NCI-H2081 treated with DMSO at 0.1 percent for 48 hours (cell line): Measurements from ENCODE around the gene RXFP4.

Experiments used
- DNase-seq: peaks from one replicate; lab custom pipeline; 2025; lab: John Stamatoyannopoulos, UW

Gene RXFP4

GRCh38 chr1:155960081-155960745 is 18.8 kb downstream of the RXFP4 start:
- no peak for DNase-seq

DNA sequence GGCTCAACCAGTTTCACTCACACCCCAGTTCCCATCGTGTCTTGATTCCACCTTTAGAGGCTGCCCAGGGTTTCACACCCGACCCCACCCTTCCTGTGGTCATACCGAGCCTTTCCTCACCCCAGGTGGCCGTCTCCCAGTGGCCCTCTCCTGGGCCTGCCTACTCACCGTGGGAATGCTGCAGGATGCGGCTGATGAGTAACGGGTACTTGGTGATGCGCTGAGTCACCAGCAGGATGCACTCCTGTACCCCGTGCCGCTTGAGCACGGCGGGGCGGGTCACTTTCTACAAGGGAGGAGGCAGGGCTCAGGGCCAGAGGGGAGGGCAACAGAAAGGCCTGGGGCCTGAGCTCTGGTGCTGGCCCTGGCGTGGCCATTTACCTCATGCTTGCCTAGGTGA is 20.5 kb downstream of the RXFP4 start:
- no peak for DNase-seq

GRCh38 chr1:155962599-155963211 is 21.3 kb downstream of the RXFP4 start:
- DNase-seq, result no peak

DNA sequence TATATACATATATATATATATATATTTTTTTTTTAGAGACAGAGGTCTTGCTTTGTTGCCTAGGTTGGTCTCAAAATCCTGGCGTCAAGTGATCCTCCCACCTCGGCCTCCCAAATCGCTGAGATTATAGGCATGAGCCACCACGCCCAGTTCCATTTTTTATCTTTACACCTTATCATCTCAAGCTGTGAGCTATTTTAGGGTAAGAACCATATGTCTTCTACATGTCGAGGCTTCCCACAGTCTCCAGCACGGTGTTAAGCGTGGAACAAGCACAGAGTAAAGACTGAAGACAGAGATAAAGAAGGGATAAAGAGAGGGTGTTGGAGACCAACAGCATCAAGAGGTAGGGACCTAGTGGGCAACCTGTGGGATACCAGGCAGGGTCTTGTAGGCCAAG is 22.8 kb downstream of the RXFP4 start:
- no peak for DNase-seq

DNA sequence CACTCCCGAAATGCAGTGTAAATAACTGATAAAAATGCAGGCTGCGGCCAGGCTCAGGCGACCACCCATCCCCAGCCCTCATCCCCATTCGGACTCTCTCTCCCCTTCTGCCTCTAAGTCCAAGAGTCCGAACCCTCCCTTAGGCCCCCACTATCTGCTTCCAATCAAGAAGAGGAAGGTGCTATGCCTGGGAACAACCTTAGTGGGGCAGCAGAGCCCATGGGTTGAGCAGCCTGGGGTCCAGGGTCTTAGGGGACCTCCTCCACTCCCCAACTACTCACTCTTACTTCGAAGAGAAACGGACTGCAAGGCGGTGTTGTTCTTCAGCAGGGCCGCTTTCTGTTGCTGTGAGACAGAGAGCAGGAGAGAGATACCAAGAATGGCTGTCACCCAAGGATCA is 24.7 kb downstream of the RXFP4 start:
- DNase-seq, result no peak

GRCh38 chr1:155966750-155967149 is 25.3 kb downstream of the RXFP4 start:
- DNase-seq, result no peak

- no peak for DNase-seq
Observed at GRCh38 chr1:155967341-155968050, 26.1 kb downstream of the RXFP4 start.

GRCh38 chr1:155968051-155968400 is 26.6 kb downstream of the RXFP4 start:
- DNase-seq, result no peak

GRCh38 chr1:155968670-155969069 is 27.2 kb downstream of the RXFP4 start:
- DNase-seq, result no peak

- DNase-seq, result no peak
Observed at GRCh38 chr1:155969377-155969791, 27.9 kb downstream of the RXFP4 start.

- DNase-seq, result no peak
Observed at GRCh38 chr1:155970531-155971167, 29.2 kb downstream of the RXFP4 start.

DNA sequence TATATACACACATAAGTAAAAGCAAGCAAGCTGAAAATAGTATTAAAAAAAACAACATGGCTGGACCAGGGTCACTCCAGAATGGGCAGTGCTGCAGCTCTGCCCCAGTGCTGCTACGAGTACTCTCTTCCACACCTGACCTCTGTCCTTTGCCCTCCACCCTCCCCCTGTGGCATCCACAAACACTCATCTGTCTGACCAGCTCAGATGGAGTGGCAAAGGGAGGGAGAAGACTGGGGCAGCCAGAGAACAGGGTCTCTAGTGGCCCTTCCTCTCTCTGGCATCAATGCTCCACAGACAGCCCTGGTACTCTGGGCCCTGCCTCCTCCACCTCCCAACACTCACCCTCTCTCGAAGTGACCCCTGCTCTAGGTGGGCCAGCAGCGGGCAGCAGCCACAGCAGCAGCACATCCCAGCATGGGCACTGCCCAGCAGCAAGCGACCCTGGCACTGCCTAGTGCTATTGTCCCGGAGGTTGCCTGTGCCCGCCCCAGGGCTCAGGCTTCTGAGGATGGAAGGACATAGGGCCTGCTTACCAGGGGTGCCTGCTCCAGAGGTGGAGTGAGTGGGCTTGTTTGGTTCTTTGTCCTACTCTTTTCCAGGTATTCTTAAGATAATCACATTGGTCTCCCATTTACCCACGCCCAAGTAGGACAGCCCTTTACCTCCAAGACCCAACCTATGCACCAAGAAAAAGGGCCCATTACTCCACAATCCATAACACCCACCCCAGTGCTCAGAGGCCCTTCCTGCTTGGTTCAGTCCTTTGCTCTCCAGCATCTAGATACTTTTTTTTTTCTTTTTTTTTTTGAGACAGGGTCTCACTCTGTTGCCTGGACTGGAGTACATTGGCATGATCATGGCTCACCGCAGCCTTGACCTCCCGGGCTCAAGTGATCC is 30.7 kb downstream of the RXFP4 start:
- no peak for DNase-seq

DNA sequence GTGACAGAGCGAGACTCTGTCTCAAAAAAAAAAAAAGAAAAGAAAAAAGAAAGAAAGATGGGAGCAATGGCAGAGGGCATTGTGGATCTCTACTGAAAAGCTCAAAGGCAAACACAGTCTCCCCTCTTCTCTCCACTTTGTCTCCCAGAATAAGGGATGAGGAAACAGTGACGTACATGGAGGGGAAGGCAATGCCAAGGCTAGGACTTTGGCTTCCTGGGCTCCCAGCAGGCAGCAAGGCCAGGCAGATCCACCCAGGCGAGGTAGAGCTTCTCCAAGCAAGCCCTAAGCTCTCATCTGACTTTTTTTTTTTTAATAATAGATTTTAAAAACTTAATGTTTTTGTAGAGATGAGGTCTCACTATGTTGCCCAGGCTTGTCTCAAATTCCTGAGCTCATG is 32.3 kb downstream of the RXFP4 start:
- DNase-seq, result no peak

GRCh38 chr1:155974208-155975115 is 33.0 kb downstream of the RXFP4 start:
- DNase-seq, result peak; percentile 53

DNA sequence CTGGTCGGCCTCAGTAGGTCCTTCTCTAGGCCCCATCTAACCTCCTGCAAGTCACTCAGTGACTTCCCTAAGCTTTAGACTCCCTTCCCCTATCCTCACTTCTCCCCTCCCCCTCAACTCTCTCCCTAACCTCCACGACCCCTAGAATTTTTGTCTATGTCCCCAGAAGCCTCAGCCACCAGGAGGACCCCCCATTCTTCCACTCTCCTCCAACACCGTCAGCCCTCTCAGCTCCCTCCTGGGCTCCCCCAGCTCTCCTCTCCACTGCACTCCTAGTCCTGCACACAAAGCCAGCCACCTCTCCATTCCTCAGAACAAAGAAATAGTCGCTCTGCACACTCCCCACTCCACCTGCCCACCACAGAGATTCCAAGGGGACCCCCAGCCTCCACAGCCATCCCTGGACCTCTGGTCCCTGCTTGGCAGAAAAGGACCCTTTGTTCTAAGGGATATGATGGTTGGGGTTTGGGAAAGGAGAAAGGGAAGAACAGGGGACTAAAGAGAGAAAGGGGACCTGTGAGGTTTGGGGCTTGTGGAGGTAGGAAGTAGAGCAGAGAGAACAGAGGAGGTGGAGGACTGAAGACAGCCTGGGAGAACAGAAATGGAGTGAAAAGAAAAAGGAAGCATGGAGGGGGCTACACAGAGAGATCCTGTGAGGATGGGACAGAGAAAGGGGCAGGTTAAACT is 34.1 kb downstream of the RXFP4 start:
- no peak for DNase-seq

DNA sequence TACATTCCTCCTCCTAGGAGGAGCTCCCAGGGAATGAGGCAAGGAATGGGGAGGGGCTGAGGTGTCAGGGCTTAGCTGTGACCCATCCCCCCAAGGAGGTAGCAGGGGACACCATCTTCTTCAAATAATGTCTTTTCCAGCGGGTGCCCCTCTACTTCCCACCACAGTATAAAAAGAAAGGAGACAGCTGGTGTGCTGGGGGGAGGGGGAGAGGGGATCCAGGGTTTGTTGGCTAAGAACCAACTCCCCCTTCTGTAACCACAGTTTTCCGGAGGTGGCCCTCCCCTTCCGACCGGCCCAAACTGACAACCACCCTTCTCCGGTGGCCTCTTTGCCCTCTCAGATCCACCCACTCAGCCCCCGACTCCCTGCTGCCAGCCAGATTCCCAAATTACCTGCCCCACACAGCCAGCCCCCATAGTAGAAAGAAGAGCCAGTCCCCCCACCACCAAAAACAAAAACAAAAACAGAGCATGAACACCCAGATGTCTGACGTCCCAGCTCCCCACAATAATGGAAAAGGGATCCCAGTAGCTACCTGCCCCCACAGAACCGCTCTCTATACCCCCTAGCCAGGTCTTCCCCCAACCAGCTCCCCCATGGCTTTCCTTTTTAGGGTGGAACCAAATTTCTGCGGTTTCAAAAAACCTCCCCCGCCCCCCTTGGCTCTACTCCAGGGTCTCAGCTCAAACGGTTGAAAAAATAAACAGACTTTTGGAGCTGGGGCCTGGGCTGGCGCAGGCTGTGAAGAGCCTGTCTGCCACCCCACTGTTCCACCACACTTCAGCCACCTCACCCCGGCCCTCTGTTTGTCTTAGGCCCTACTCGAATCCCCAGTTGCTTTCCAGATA is 34.8 kb downstream of the RXFP4 start:
- peak; percentile 72 for DNase-seq

- DNase-seq, result no peak
Observed at GRCh38 chr1:155976913-155977689, 35.7 kb downstream of the RXFP4 start.

DNA sequence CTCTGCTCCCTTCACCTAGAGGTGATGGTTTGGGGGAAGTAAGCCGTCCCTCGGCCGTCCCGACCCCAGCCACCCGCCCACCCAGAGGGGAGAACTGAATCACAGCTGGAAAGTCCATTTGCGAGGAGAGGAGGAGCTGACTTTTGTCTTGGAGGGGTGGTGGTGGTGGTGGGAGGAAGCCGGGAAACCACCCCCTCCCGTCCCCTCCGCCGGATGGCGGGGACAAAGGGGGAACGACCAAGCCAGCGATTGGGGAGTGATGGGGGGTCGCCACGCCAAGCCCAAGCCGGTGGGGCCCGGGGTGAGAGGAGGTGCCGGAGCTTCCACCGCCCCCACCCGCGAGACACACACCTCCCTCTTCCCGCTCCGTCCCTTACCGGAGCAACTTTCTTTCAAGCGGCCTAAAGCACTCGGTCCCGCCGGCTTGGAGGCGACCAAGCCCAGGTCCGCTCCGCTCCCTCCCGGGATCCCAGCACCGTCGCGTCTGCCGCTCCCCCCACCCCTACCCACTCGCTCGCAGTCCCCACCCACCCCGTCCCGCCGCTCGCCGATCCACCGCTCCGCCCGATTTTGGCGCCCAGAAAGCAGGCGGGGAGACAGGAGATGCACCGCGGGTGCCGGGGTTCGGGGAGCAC is 36.4 kb downstream of the RXFP4 start:
- no peak for DNase-seq
